Right atrium auricular region (tissue), 2 donors: ENCODE data around the gene CDC20. TPM values are rescaled to one million over a fixed set of nuclear protein-coding genes. Genes with fewer than 3 reads are reported as not detected.
A peak's percentile ranks its signal among the peaks of the same experiment; 100 is the strongest.

ENCODE experiments used
- DNase-seq: peaks from one replicate; pipeline ENCODE4 v3.0.0-alpha.2; 2019; ENCODE audit warnings: low spot score
- H3K27ac ChIP-seq, 2 donors: fragments of 200-600 bp; sonication (generic); 1 replicate in 1 of 2; 2 replicates in 1 of 2; pipeline ENCODE4 v1.5.1; 2016 to 2019
- H3K27me3 ChIP-seq, 2 donors: fragments of 200-600 bp; sonication (generic); one replicate each; pipeline versions ENCODE4 v1.5.1 to v1.6.0; 2017 to 2019
- H3K36me3 ChIP-seq: fragments of 200-600 bp; sonication (generic); one replicate; pipeline ENCODE4 v1.5.1; 2016
- H3K4me1 ChIP-seq, 2 donors: fragments of 200-600 bp; sonication (generic); one replicate each; pipeline versions ENCODE4 v1.5.1 to v1.6.0; 2017 to 2019
- H3K4me3 ChIP-seq, 2 donors: fragments of 200-600 bp; sonication (generic); 1 replicate in 1 of 2; 2 replicates in 1 of 2; pipeline ENCODE4 v1.5.1; 2017 to 2019; ENCODE audit warnings: mild to moderate bottlenecking in 1 of 2, moderate library complexity in 1 of 2
- H3K9me3 ChIP-seq, 2 donors: fragments of 200-600 bp; sonication (generic); one replicate each; pipeline ENCODE4 v1.5.1; 2019
- CTCF ChIP-seq, 2 donors: fragments of 200-600 bp; sonication (generic); IDR thresholded peaks; one replicate each; pipeline ENCODE4 v1.5.1; 2019; ENCODE audit warnings: antibody characterized with exemption in 2 of 2
- total RNA-seq, 2 donors: library from RNA; depleted of rRNA; stranded (reverse); fragments of >200 nt; gene quantifications; one replicate each; pipeline ENCODE4 v1.1.0, GENCODE V29; 2016

The CDC20 gene
- total RNA-seq, 2 donors from 2014 or later, result 0.63 to 2.5 TPM

DNA sequence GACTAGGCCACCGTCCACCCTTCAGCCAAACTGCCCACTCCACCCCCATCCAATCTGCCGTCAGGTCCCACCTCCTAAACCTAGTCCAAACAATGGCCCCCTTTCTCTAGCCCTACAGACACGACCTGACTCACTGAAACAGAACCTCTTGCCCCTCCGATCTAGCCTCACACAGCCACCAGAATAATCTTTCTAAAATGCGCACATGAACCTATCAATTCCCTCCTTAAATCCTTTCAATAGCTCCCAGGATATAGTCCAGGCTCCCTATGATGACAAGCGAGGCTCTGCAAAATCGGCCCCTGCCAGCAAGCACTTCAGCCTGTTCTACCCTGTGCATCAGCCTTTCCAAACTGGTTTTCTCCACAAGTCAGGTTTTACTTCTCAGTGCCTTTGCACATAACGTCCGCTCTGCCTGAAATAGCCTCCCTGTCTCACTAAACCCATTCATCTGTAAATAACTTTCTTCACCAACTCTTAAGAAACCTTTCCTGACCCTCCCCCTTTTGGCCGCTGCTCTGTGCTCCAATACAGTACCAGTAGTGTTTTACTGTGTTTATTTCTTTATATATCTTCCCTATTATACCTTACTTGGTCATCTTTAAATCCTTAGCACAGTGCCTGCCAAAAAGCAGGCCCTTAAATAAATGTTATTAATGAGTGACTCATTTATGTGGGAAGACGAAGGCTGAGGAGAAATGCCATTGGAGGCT, 9.0 kb upstream of the CDC20 start:
- no peak for DNase-seq
- Histone ChIP-seq H3K27ac (peak overlapping the region; percentile 87 to 91), H3K27me3 (no peaks in the 10 kb centered on the region), H3K36me3 (no peaks in the 10 kb centered on the region), H3K4me3 (peak overlapping the region; percentile 41 to 54), H3K9me3 (no peaks in the 10 kb centered on the region), H3K4me1 (peaks cover 0 to 38% of the 10 kb centered on the region in 2 donors)
- no peak for TF ChIP-seq CTCF (IDR thresholded peaks at IDR 0.05)

DNA sequence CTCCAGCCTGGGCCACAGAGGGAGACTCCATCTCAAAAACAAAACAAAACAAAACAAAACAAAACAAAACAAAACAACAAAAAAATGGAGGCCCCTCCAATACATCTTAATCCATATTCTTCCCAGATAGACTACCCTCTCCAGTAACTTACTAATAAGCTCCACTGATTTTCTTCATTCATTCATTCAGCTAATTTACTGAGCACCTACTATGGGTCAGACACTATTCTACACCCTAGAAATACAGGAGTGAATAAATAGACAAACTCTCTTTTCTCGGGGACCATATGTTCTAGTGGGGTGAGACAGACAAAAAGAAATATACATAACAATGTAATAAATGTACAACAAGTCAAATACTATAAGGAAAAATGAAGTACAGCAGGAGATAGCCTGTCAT, 7.8 kb upstream of the CDC20 start:
- H3K4me1 ChIP-seq, result peaks cover 0 to 27% of the 10 kb centered on the region in 2 donors
- H3K27ac ChIP-seq, result no peak overlapping the region

DNA sequence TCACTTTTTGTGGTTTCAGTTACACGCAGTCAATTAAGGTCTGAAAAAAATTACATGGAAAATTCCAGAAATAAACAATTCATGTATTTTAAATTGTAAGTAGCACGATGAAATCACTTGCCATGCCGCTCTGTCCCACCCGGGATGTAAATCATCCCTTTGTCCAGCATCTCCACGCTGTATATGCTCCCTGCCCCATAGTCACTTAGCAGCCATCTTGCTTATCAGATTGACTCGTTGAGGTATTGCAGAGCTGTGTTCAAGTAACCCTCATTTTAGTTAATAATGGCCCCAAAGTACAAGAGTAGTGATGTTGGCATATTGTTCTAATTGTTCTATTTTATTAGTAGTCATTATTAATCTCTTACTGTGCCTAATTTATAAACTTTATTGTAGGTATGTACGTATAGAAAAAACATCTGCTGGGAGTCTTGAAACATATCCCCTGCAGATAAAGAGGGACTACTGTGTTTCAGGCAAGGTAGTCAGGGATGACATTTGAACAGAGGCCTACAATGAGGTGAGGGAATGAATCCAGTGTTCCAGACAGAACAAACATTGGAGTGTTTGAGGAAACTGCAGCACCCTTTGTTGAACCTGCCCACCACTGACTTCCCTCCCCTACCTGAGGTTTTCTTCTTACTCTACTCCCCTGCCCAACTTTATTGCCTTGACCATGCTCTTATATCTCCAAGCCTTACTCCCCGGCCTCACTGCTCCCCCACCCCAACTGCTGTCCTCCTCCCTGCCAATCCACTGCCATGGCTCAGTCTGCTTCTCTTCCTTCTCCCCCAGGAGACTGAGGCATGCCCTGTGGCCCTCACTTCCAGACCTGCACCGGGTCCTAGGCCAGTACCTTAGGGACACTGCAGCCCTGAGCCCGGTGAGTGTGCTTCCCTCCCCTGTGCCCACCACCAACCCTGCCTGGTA, 7.1 kb upstream of the CDC20 start:
- no peak for DNase-seq
- peaks cover 0 to 26% of the 10 kb centered on the region in 2 donors for H3K4me1 ChIP-seq
- no peak overlapping the region for H3K27ac ChIP-seq
- H3K27me3 ChIP-seq, result no peaks in the 10 kb centered on the region
- H3K36me3 ChIP-seq, result no peaks in the 10 kb centered on the region
- no peak overlapping the region for H3K4me3 ChIP-seq
- TF ChIP-seq CTCF (IDR thresholded peaks at IDR 0.05), result no peak
- H3K9me3 ChIP-seq, result no peaks in the 10 kb centered on the region

More for the DNA sequence above, 7.8 kb upstream of the CDC20 start:
- no peaks in the 10 kb centered on the region for H3K27me3 ChIP-seq
- no peak for TF ChIP-seq CTCF (IDR thresholded peaks at IDR 0.05)
- H3K4me3 ChIP-seq, result no peak overlapping the region
- no peaks in the 10 kb centered on the region for H3K36me3 ChIP-seq
- H3K9me3 ChIP-seq, result no peaks in the 10 kb centered on the region
- DNase-seq, result no peak

GRCh38 chr1:43352351-43352705, 6.5 kb upstream of the CDC20 start:
- Histone ChIP-seq H3K9me3 (no peaks in the 10 kb centered on the region), H3K27me3 (no peaks in the 10 kb centered on the region), H3K36me3 (no peaks in the 10 kb centered on the region), H3K4me1 (peaks cover 0 to 24% of the 10 kb centered on the region in 2 donors), H3K27ac (no peak overlapping the region), H3K4me3 (no peak overlapping the region)
- DNase-seq, result no peak
- no peak for TF ChIP-seq CTCF (IDR thresholded peaks at IDR 0.05)

DNA sequence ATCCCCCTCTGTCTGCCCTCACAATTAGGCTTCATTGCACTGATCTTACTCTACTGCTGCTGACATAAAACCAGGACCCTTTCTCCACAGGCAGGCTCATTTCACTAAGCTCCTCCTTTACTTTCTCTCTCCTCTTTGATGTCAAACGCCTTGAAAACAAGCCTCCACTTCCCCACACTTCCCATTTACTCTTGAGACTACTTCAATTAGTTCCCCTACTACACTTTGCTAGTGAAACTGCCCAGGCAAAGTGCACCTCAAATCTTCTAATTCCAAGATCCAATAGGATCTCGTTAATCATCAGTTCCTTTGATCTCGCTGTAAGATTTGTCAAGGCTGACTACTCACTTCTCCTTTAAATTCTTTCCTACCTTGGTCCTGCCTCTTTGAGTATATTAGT, 5.9 kb upstream of the CDC20 start:
- no peak for DNase-seq
- no peak for TF ChIP-seq CTCF (IDR thresholded peaks at IDR 0.05)

More for the DNA sequence above, 5.9 kb upstream of the CDC20 start:
- Histone ChIP-seq H3K4me1 (peaks cover 0 to 25% of the 10 kb centered on the region in 2 donors), H3K27ac (no peak overlapping the region), H3K36me3 (no peaks in the 10 kb centered on the region), H3K4me3 (no peak overlapping the region), H3K9me3 (no peaks in the 10 kb centered on the region), H3K27me3 (no peaks in the 10 kb centered on the region)
